Lung (tissue), 12 donors: ENCODE measurements around the gene RNU6-9. TPM values are rescaled to one million over a fixed set of nuclear protein-coding genes. Genes with fewer than 3 reads are reported as not detected.

ENCODE experiments used
- ATAC-seq: fragments of 200-7000 bp; cut with Tn5 transposase; one replicate; pipeline ENCODE4 v1.9.1; 2020; ENCODE audit warnings: moderate number of reproducible peaks; ENCODE audit not compliant: insufficient read depth, low FRiP score
- DNase-seq, 3 donors: peaks; one replicate each; pipeline ENCODE4 v3.0.0-alpha.2; 2013 to 2017
- H3K27ac ChIP-seq, 2 donors: one replicate each; pipeline ENCODE4 v1.5.1; 2013; ENCODE audit warnings: mild to moderate bottlenecking in 2 of 2, moderate library complexity in 2 of 2, control low read depth in 1 of 2, inconsistent platforms in 1 of 2, low read depth in 1 of 2, low read length in 1 of 2
- H3K27me3 ChIP-seq, 3 donors: one replicate each; pipeline ENCODE4 v1.5.1; 2013; ENCODE audit warnings: low read length in 2 of 3; ENCODE audit not compliant: control insufficient read depth in 3 of 3, insufficient read depth in 3 of 3
- H3K36me3 ChIP-seq, 4 donors: one replicate each; pipeline ENCODE4 v1.5.1; 2013; ENCODE audit warnings: low read length in 4 of 4, mild to moderate bottlenecking in 1 of 4, moderate library complexity in 1 of 4; ENCODE audit not compliant: control insufficient read depth in 4 of 4, insufficient read depth in 4 of 4
- H3K4me1 ChIP-seq, 5 donors: one replicate each; pipeline ENCODE4 v1.5.1; 2013; ENCODE audit warnings: low read length in 5 of 5, mild to moderate bottlenecking in 2 of 5, moderate library complexity in 1 of 5; ENCODE audit not compliant: control insufficient read depth in 5 of 5, insufficient read depth in 5 of 5
- H3K4me3 ChIP-seq: one replicate; pipeline ENCODE4 v1.5.1; 2013; ENCODE audit warnings: mild to moderate bottlenecking, control low read depth, moderate library complexity
- H3K9ac ChIP-seq, 2 donors: one replicate each; pipeline ENCODE4 v1.5.1; 2013; ENCODE audit warnings: low read length in 2 of 2, control low read depth in 1 of 2; ENCODE audit not compliant: insufficient read depth in 1 of 2
- H3K9me3 ChIP-seq, 4 donors: one replicate each; pipeline ENCODE4 v1.5.1; 2013; ENCODE audit warnings: low read length in 3 of 4, mild to moderate bottlenecking in 1 of 4, moderate library complexity in 1 of 4; ENCODE audit not compliant: control insufficient read depth in 4 of 4, insufficient read depth in 3 of 4
- CTCF ChIP-seq: IDR thresholded peaks from 2 replicates; pipeline ENCODE4 v1.5.1; 2012; ENCODE audit warnings: mild to moderate bottlenecking; ENCODE audit errors: control extremely low read depth, extremely low read depth
- WGBS, 2 donors: extraction: QIAGEN DNeasy Blood & Tissue Kit; methylation state at CpG; one replicate each; pipeline ENCODE4 v1.1.7; 2013; 5-methylcytosine and 5-hydroxymethylcytosine counted together
- polyA plus RNA-seq, 2 donors: library from polyadenylated mRNA; stranded (reverse); fragments of 200-250 nt; gene quantifications; one replicate each; pipeline ENCODE4 v1.2.1, GENCODE V29; 2013
- total RNA-seq, 2 donors: library from RNA; depleted of rRNA in 1 of 2; stranded (reverse); fragments of >200 nt in 1 of 2; gene quantifications; one replicate each; pipeline ENCODE4 v1.2.1, GENCODE V29; 2014 to 2021
- donor health status: control.
- donor health status: control.
- donor health status: Bipolar disorder and iron deficiency.
- donor health status: healthy.
- donor health status: DM: yes; HTN: yes; CAD: no.

The RNU6-9 gene
- total and polyA plus RNA-seq, 4 donors = not detected

DNA sequence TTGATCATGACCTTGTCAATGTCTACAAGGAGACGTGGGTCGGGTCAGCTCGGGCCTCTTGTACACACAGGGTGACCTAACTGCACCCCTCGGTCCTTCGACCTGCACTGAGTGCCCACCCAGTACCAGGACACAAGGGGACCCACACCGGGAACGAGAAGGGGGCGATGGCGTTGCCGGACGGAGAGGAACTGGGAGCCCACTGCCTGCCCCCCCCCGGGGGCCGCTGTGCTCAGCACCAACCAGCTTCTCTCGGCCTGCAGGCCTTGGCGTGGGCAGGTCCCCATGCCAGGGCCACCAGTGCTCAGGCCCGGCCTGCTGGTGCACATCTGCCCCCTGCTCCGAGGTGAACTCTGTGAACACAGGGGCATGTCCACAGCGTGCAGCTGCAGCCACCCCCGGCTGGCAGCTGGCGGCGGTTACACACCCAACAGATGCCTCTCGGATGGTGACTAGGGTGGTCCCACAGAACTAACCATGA, 19.7 kb upstream of the RNU6-9 start:
- Histone ChIP-seq H3K4me3 (no peak overlapping the region), H3K36me3 (peaks cover 0 to 57% (median 14%) of the 10 kb centered on the region in 4 donors), H3K4me1 (peaks cover 0 to 18% (median 11%) of the 10 kb centered on the region in 5 donors), H3K9ac (no peak overlapping the region), H3K27me3 (no peaks in the 10 kb centered on the region), H3K27ac (no peak overlapping the region), H3K9me3 (no peaks in the 10 kb centered on the region)
- DNase-seq (no peak), ATAC-seq (no peak)
- no peak for TF ChIP-seq CTCF
- 95 to 96% methylated on average over 22 of the region's 22 CpGs for WGBS, 2 donors

DNA sequence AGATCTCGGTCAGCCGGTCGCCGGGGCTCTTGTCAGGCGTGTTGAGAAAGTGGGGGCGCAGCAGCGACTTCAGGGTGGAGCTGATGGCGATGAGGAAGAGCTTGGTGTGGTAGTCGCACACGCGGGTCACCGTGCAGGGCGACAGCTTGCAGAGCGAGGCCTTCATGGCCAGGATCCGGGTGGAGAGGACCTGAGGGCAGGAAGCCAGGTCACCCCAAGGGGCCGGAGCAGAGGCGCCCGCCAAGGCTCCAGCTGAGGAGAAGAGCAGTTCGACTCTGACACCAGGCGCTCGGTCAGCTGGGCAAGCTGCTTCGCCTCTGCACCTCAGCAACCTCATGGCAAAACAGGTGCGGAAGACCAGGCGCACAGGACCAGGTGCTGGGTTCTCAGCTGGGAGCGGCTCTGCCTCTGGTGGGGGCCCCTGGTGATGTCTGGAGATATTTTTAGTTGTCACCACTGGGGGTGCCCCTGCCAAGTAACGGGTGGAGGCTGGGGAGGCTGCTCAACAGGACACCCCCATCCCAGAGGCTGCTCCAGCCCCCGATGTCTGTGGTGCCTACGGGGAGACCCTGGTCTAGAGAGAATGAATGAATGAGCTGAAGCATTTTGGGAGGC, 17.9 kb upstream of the RNU6-9 start:
- H3K27ac ChIP-seq = no peak overlapping the region
- no peak overlapping the region for H3K4me3 ChIP-seq
- H3K27me3 ChIP-seq = no peaks in the 10 kb centered on the region
- peaks cover 0 to 7% (median 5%) of the 10 kb centered on the region in 5 donors for H3K4me1 ChIP-seq
- DNase-seq (no peak), ATAC-seq (no peak)
- H3K9me3 ChIP-seq = no peaks in the 10 kb centered on the region
- no peak for TF ChIP-seq CTCF
- H3K36me3 ChIP-seq = peaks cover 0 to 62% (median 11%) of the 10 kb centered on the region in 4 donors
- WGBS, 2 donors = 95% methylated on average over 27 to 28 of the region's 28 CpGs
- H3K9ac ChIP-seq = no peak overlapping the region

GRCh38 chr19:876089-876488, 17.2 kb upstream of the RNU6-9 start:
- DNase-seq = no peak
- H3K9ac ChIP-seq = no peak overlapping the region
- H3K36me3 ChIP-seq = peaks cover 0 to 58% (median 16%) of the 10 kb centered on the region in 4 donors
- WGBS, 2 donors = 86 to 91% methylated on average over 18 of the region's 18 CpGs
- H3K27ac ChIP-seq = no peak overlapping the region
- no peak for TF ChIP-seq CTCF
- no peaks in the 10 kb centered on the region for H3K27me3 ChIP-seq
- H3K4me1 ChIP-seq = peaks cover 0 to 5% (median 3%) of the 10 kb centered on the region in 5 donors
- no peaks in the 10 kb centered on the region for H3K9me3 ChIP-seq
- ATAC-seq = no peak
- H3K4me3 ChIP-seq = no peak overlapping the region
